IMR-90 (cell line): ENCODE data around the gene TBC1D22A. TPM values are rescaled to one million over a fixed set of nuclear protein-coding genes. Genes with fewer than 3 reads are reported as not detected.
A peak's percentile ranks its signal among the peaks of the same experiment; 100 is the strongest.

Experiments
- ATAC-seq: fragments of 200-7000 bp; cut with Tn5 transposase; 2 replicates; pipeline ENCODE4 v1.9.1; 2020; ENCODE audit warnings: low read depth, mild to moderate bottlenecking, moderate library complexity
- BruUV-seq: library from RNA; stranded (reverse); fragments of 400-500 nt; replicated peaks from 2 replicates; lab custom pipeline; 2021; lab: Mats Ljungman, UMichigan
- CTCF ChIA-PET: fragments of 300-600 bp; formaldehyde crosslinking; extraction: SDS; loops from one replicate; lab custom pipeline; 2021; ENCODE audit warnings: antibody characterized with exemption; lab: Yijun Ruan, JAX
- POLR2A ChIA-PET: fragments of 300-600 bp; sonication (Branson Sonifier 250); formaldehyde crosslinking; loops from one replicate; lab custom pipeline; 2022; ENCODE audit warnings: antibody characterized with exemption; ENCODE audit not compliant: unreplicated experiment; lab: Charles Lee
- DNase-seq: peaks from one replicate; pipeline ENCODE4 v3.0.0; 2013
- H2AFZ ChIP-seq: replicated peaks from 2 replicates; pipeline ENCODE3; 2013; ENCODE audit warnings: low read length, mild to moderate bottlenecking; ENCODE audit not compliant: poor library complexity
- H2AK5ac ChIP-seq: 2 replicates; pipeline ENCODE4 v1.6.1; 2013; ENCODE audit warnings: low read depth, low read length, inconsistent platforms
- H2AK9ac ChIP-seq: replicated peaks from 2 replicates; pipeline ENCODE3; 2013; ENCODE audit warnings: mild to moderate bottlenecking, low read depth, low read length, moderate library complexity; ENCODE audit not compliant: poor library complexity
- H2BK120ac ChIP-seq: 2 replicates; pipeline ENCODE4 v1.6.1; 2013; ENCODE audit warnings: low read depth, low read length, inconsistent platforms
- H2BK15ac ChIP-seq: 3 replicates; pipeline ENCODE4 v1.6.1; 2013; ENCODE audit warnings: low read depth, low read length, inconsistent platforms
- H2BK20ac ChIP-seq: 2 replicates; pipeline ENCODE4 v1.6.1; 2013; ENCODE audit warnings: low read depth, mild to moderate bottlenecking, inconsistent platforms, low read length, moderate library complexity
- H2BK5ac ChIP-seq: 2 replicates; pipeline ENCODE4 v1.6.1; 2013; ENCODE audit warnings: mild to moderate bottlenecking, low read depth, low read length, inconsistent platforms; ENCODE audit not compliant: poor library complexity, severe bottlenecking
- H3K14ac ChIP-seq: replicated peaks from 2 replicates; pipeline ENCODE4 v1.6.1; 2013; ENCODE audit warnings: low read depth, low read length, inconsistent platforms
- H3K18ac ChIP-seq: 2 replicates; pipeline ENCODE4 v1.6.1; 2013; ENCODE audit warnings: low read depth, low read length, control low read depth
- H3K23ac ChIP-seq: 2 replicates; pipeline ENCODE4 v1.6.1; 2013; ENCODE audit warnings: low read depth, low read length, inconsistent platforms
- H3K27ac ChIP-seq: 2 replicates; pipeline ENCODE4 v1.5.1; 2013; ENCODE audit warnings: mild to moderate bottlenecking, control low read depth, low read length; ENCODE audit not compliant: insufficient read depth
- H3K27me3 ChIP-seq: 2 replicates; pipeline ENCODE4 v1.6.1; 2013; ENCODE audit warnings: low read length; ENCODE audit not compliant: control insufficient read depth, insufficient read depth
- H3K36me3 ChIP-seq: 2 replicates; pipeline ENCODE4 v1.6.1; 2013; ENCODE audit warnings: low read length, mixed read lengths; ENCODE audit not compliant: control insufficient read depth, insufficient read depth
- H3K4ac ChIP-seq: 2 replicates; pipeline ENCODE4 v1.6.1; 2013; ENCODE audit warnings: low read depth, low read length, inconsistent platforms
- H3K4me1 ChIP-seq: 2 replicates; pipeline ENCODE4 v1.6.1; 2013; ENCODE audit warnings: low read length, mixed read lengths; ENCODE audit not compliant: control insufficient read depth, insufficient read depth
- H3K4me2 ChIP-seq: 2 replicates; pipeline ENCODE4 v1.6.1; 2013; ENCODE audit warnings: low read depth, mild to moderate bottlenecking, control low read depth, low read length, moderate library complexity
- H3K4me3 ChIP-seq: 2 replicates; pipeline ENCODE4 v1.5.1; 2013; ENCODE audit warnings: low read depth, mild to moderate bottlenecking, control low read depth, low read length, moderate library complexity; ENCODE audit not compliant: insufficient read depth
- H3K56ac ChIP-seq: 2 replicates; pipeline ENCODE4 v1.6.1; 2013; ENCODE audit warnings: low read length, inconsistent platforms; ENCODE audit not compliant: insufficient read depth; ENCODE audit errors: extremely low read depth
- H3K79me1 ChIP-seq, 2 experiments: 2 replicates each; pipeline ENCODE4 v1.6.1; 2013; ENCODE audit warnings: low read length in 2 of 2, inconsistent platforms in 1 of 2, low read depth in 1 of 2
- H3K9ac ChIP-seq: 2 replicates; pipeline ENCODE4 v1.6.1; 2013; ENCODE audit warnings: low read depth, low read length, control low read depth
- H3K9me1 ChIP-seq: 2 replicates; pipeline ENCODE4 v1.6.1; 2013; ENCODE audit warnings: low read length, inconsistent platforms; ENCODE audit not compliant: insufficient read depth
- H3K9me3 ChIP-seq: 2 replicates; pipeline ENCODE4 v1.6.1; 2013; ENCODE audit warnings: low read length; ENCODE audit not compliant: control insufficient read depth, insufficient read depth
- H4K20me1 ChIP-seq: 2 replicates; pipeline ENCODE4 v1.6.1; 2013; ENCODE audit warnings: low read length, inconsistent platforms; ENCODE audit not compliant: insufficient read depth
- H4K5ac ChIP-seq: 2 replicates; pipeline ENCODE4 v1.6.1; 2013; ENCODE audit warnings: mild to moderate bottlenecking, low read depth, low read length, control low read depth
- H4K8ac ChIP-seq, 2 experiments: 2 replicates each; pipeline ENCODE4 v1.6.1; 2013; ENCODE audit warnings: low read depth in 2 of 2, low read length in 2 of 2, control low read depth in 1 of 2, inconsistent platforms in 1 of 2
- H4K91ac ChIP-seq: 2 replicates; pipeline ENCODE4 v1.6.1; 2013; ENCODE audit warnings: low read depth, low read length, inconsistent platforms; ENCODE audit not compliant: insufficient read depth
- CTCF ChIP-seq: conservative IDR thresholded peaks from 2 replicates; pipeline ENCODE4 v1.5.1; 2012; ENCODE audit warnings: mild to moderate bottlenecking, low read depth, low read length, improper control_type of control experiment
- FOS ChIP-seq: fragments of 150-350 bp; IDR thresholded peaks from 2 replicates; pipeline ENCODE4 v1.6.1; 2016; ENCODE audit warnings: low read depth, low read length
- MAFK ChIP-seq: IDR thresholded peaks from 2 replicates; pipeline ENCODE4 v1.6.1; 2012; ENCODE audit warnings: low read depth, low read length, improper control_type of control experiment
- MXI1 ChIP-seq: IDR thresholded peaks from 2 replicates; pipeline ENCODE4 v1.6.1; 2012; ENCODE audit warnings: low read depth, mild to moderate bottlenecking, low read length, moderate library complexity, borderline replicate concordance
- WGBS, 2 experiments: methylation state at CpG; one replicate each; pipeline versions ENCODE4 v1.1.5 to v1.1.7; 2013; ENCODE audit warnings: missing lambda C conversion rate in 2 of 2; ENCODE audit not compliant: insufficient read length in 1 of 2; ENCODE audit errors: extremely low coverage in 2 of 2; 5-methylcytosine and 5-hydroxymethylcytosine counted together
- dilution Hi-C: fragments of 300-500 bp; cut with HindIII; formaldehyde crosslinking; loops from one replicate; pipeline ENCODE4 v1.14.3; 2018; ENCODE audit warnings: low sequenced_read_pairs; ENCODE audit not compliant: unreplicated experiment
- in situ Hi-C: fragments of 300-500 bp; cut with MboI; formaldehyde crosslinking; loops from 3 replicates; pipeline ENCODE4 v1.14.3; 2019; ENCODE audit warnings: low sequenced_read_pairs, inconsistent platforms, mixed read lengths
- intact Hi-C: fragments of 100-400 bp; cut with micrococcal nuclease; formaldehyde crosslinking; loops from 2 replicates; pipeline ENCODE4 v1.10.0; 2022
- polyA plus RNA-seq, 3 experiments: library from polyadenylated mRNA; depleted of rRNA; stranded (reverse); fragments of >200 nt; gene quantifications; 2 replicates each; pipeline ENCODE4 v1.2.3, GENCODE V29; 2012; ENCODE audit warnings: low replicate concordance in 1 of 3
- total RNA-seq: library from RNA; depleted of rRNA; stranded (reverse); fragments of >200 nt; gene quantifications from 2 replicates; pipeline ENCODE4 v1.2.3, GENCODE V29; 2012
- TF ChIP-seq, protein P1 (sequence below): fragments of 150-350 bp; IDR thresholded peaks from 2 replicates; pipeline ENCODE4 v1.6.1; 2017; ENCODE audit warnings: mild to moderate bottlenecking, antibody characterized with exemption, low read length, low read depth

Gene TBC1D22A
- total and polyA plus RNA-seq, 2 of the 4 experiments (the other 2 are of a cell fraction), result 9.0 to 16.7 TPM

DNA sequence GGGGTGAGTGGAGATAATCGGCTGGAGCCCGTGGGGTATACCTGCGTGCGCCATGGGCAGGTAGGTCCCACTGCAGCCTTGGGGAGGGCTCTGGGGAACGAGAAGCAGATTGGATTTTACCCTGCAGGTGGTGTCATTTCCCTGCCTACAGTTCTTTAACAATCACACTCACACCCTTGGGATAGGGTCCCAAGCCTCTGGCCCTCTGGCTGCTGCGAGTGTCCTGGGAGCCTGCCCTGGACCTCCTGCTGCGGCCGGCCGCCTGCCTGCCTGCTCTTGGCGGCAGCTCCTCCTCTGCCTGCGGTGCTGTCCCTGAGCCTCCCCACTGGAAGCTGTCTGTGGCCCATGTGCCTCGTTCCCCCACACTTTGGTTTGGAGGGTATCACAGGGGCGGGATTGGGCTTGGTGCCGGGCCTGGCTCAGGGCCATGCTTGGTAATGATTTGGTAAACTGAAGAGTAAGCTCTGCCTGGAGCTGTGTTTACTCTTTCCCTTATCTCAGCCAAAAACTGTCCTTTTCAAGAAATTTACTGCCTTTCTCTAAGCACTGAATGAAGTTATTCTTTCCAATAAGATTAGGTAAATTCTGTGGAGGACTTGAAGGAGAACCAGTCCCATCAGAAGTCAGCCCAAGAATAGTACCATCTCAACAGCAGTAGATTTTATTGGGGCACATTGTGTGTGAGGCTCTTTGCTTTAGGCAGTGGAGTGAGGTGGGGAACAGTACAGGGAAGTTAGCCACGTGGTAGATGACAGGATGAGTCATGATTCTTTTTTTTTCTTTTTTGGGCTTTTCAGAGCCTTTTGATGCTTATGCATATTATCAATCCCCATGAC, 53.7 kb downstream of the TBC1D22A start:
- H3K4me1 ChIP-seq, result peaks cover 14% of the 10 kb centered on the region
- H3K9me3 ChIP-seq, result no peaks in the 10 kb centered on the region
- no peak overlapping the region for H3K18ac ChIP-seq
- H3K23ac ChIP-seq, result no peak overlapping the region
- no peaks in the 10 kb centered on the region for H3K27me3 ChIP-seq
- peak overlapping the region; percentile 82 for H2AK9ac ChIP-seq
- peak overlapping the region; percentile 25; the same call in 1 of the 2 replicates for H3K4me2 ChIP-seq
- no peak overlapping the region for H4K8ac ChIP-seq
- peaks cover 20 to 45% of the 10 kb centered on the region in 2 experiments for H3K79me1 ChIP-seq
- peak overlapping the region; percentile 5 for H2BK5ac ChIP-seq
- intact Hi-C loops, result loop anchor here (2.0 kb wide), 1 partner anchor 61 kb away; no protein-coding TSS in a partner anchor
- WGBS, 2 experiments, result 80% methylated on average over 2 of the region's 15 CpGs; no CpG with 5 or more reads in 1 of the 2 experiments
- no peak overlapping the region for H3K4me3 ChIP-seq
- H3K14ac ChIP-seq, result no peak overlapping the region
- ATAC-seq (peak; percentile 89), DNase-seq (peak; percentile 66)
- H3K56ac ChIP-seq, result no peak overlapping the region
- peaks cover 10% of the 10 kb centered on the region for H3K9me1 ChIP-seq
- peak overlapping the region; percentile 65 for H3K4ac ChIP-seq
- dilution Hi-C loops, result no loop called here
- TF ChIP-seq CTCF (no peak), FOS (peak; percentile 58; the same call in 1 of the 2 replicates), MXI1 (peak; percentile 77), MAFK (no peak)
- TF ChIP-seq, protein P1, sequence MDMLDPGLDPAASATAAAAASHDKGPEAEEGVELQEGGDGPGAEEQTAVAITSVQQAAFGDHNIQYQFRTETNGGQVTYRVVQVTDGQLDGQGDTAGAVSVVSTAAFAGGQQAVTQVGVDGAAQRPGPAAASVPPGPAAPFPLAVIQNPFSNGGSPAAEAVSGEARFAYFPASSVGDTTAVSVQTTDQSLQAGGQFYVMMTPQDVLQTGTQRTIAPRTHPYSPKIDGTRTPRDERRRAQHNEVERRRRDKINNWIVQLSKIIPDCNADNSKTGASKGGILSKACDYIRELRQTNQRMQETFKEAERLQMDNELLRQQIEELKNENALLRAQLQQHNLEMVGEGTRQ, result peak; percentile 76
- peak overlapping the region; percentile 37 for H3K27ac ChIP-seq
- peak overlapping the region; percentile 77 for H2AK5ac ChIP-seq
- in situ Hi-C loops, result no loop called here
- peak overlapping the region; percentile 33 for H2AFZ ChIP-seq
- H4K91ac ChIP-seq, result no peak overlapping the region
- H4K20me1 ChIP-seq, result peaks cover 34% of the 10 kb centered on the region; the same call in 1 of the 2 replicates
- no peak overlapping the region for H2BK20ac ChIP-seq
- no peak overlapping the region for H2BK15ac ChIP-seq
- CTCF ChIA-PET, result interaction anchor here (0.9 to 1.2 kb wide), 3 partner anchors 12 to 19 kb away, joined by 3 to 5 read pairs (median 3); no protein-coding TSS in a partner anchor
- peaks cover 1% of the 10 kb centered on the region; the same call in 1 of the 2 replicates for H3K36me3 ChIP-seq
- H4K5ac ChIP-seq, result no peak overlapping the region
- H3K9ac ChIP-seq, result no peak overlapping the region
- H2BK120ac ChIP-seq, result no peak overlapping the region
- no TSS peak for BruUV-seq
- POLR2A ChIA-PET, result interaction anchor here (0.6 to 0.7 kb wide), 2 partner anchors 8 to 135 kb away, joined by 3 read pairs; no protein-coding TSS in a partner anchor
